Tibial nerve (tissue), 4 donors: ENCODE results near the gene TKFC. TPM values are rescaled to one million over a fixed set of nuclear protein-coding genes. Genes with fewer than 3 reads are reported as not detected.

Experiments used
- DNase-seq, 2 donors: peaks; one replicate each; pipeline ENCODE4 v3.0.0-alpha.2; 2019; ENCODE audit warnings: low spot score in 2 of 2
- H3K27ac ChIP-seq, 4 donors: fragments of 200-600 bp; sonication (generic) in 3 of 4; one replicate each; pipeline ENCODE4 v1.5.1; 2017 to 2019; ENCODE audit warnings: mild to moderate bottlenecking in 1 of 4
- H3K27me3 ChIP-seq, 2 donors: fragments of 200-600 bp; sonication (generic) in 1 of 2; one replicate each; pipeline versions ENCODE4 v1.5.1 to v1.6.0; 2017 to 2019
- H3K36me3 ChIP-seq, 3 donors: fragments of 200-600 bp; sonication (generic); one replicate each; pipeline ENCODE4 v1.5.1; 2018 to 2019
- H3K4me1 ChIP-seq, 4 donors: fragments of 200-600 bp; sonication (generic) in 3 of 4; one replicate each; pipeline ENCODE4 v1.5.1; 2017 to 2019
- H3K4me3 ChIP-seq, 4 donors: fragments of 200-600 bp; sonication (generic) in 3 of 4; one replicate each; pipeline ENCODE4 v1.5.1; 2017 to 2019; ENCODE audit warnings: mild to moderate bottlenecking in 1 of 4, moderate library complexity in 1 of 4
- H3K9me3 ChIP-seq, 4 donors: fragments of 200-600 bp; sonication (generic) in 3 of 4; one replicate each; pipeline ENCODE4 v1.5.1; 2017 to 2019
- EP300 ChIP-seq, 2 donors: sonication (generic); formaldehyde crosslinking; IDR thresholded peaks; one replicate each; pipeline ENCODE4 v1.6.1; 2017; ENCODE audit warnings: antibody characterized with exemption in 2 of 2, mild to moderate bottlenecking in 1 of 2
- POLR2A ChIP-seq, 2 donors: fragments of 450-650 bp; IDR thresholded peaks; one replicate each; pipeline ENCODE4 v1.6.1; 2017; ENCODE audit warnings: antibody characterized with exemption in 2 of 2, mild to moderate bottlenecking in 2 of 2, moderate library complexity in 2 of 2
- WGBS, 2 donors: methylation state at CpG; one replicate each; pipeline ENCODE4 v1.1.5; 2018; 5-methylcytosine and 5-hydroxymethylcytosine counted together
- total RNA-seq, 4 donors: library from RNA; depleted of rRNA; stranded (reverse); fragments of >200 nt; gene quantifications; one replicate each; pipeline ENCODE4 v1.1.0, GENCODE V29; 2016
- TF ChIP-seq, protein P1 (sequence below), 5 experiments: fragments of 200-600 bp in 3 of 5; fragments of 450-650 bp in 2 of 5; sonication (generic) in 3 of 5; IDR thresholded peaks; one replicate each; pipeline ENCODE4 v1.5.1; 2016 to 2019; ENCODE audit warnings: antibody characterized with exemption in 5 of 5, mild to moderate bottlenecking in 3 of 5, moderate library complexity in 2 of 5

Gene TKFC
- total RNA-seq, 4 donors from 2014 or later = 15.0 to 39.6 (median 24.5) TPM

DNA sequence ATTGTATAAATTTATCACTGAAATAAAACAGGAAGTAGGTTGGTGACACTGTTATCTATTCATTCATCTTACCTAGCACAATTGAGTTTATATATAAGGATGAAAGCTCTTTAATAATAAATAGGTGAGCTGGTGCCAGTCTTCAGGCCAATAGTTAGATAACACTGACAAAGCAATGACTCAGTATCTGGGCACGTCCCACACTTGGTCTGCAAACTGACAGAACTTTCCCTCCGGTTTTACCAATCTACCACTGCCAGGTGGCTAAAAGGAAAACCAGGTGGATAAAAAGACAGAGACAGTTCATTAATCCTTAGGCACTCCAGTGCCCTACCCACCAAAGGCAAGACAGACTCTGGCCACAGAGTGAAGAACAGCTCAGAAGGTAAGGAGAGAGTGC lies 17.8 kb upstream of the TKFC start:
- peaks cover 4 to 98% (median 56%) of the 10 kb centered on the region in 3 donors for H3K36me3 ChIP-seq
- no peaks in the 10 kb centered on the region for H3K27me3 ChIP-seq
- H3K9me3 ChIP-seq = no peaks in the 10 kb centered on the region
- 86 to 87% methylated on average over 2 of the region's 2 CpGs for WGBS, 2 donors
- no peak overlapping the region for H3K4me3 ChIP-seq
- no peak for DNase-seq
- no peak overlapping the region for H3K27ac ChIP-seq
- H3K4me1 ChIP-seq = no peaks in the 10 kb centered on the region
- TF ChIP-seq EP300 (IDR thresholded peaks at IDR 0.05) (no peak), POLR2A (IDR thresholded peaks at IDR 0.05) (no peak)
- TF ChIP-seq, protein P1, sequence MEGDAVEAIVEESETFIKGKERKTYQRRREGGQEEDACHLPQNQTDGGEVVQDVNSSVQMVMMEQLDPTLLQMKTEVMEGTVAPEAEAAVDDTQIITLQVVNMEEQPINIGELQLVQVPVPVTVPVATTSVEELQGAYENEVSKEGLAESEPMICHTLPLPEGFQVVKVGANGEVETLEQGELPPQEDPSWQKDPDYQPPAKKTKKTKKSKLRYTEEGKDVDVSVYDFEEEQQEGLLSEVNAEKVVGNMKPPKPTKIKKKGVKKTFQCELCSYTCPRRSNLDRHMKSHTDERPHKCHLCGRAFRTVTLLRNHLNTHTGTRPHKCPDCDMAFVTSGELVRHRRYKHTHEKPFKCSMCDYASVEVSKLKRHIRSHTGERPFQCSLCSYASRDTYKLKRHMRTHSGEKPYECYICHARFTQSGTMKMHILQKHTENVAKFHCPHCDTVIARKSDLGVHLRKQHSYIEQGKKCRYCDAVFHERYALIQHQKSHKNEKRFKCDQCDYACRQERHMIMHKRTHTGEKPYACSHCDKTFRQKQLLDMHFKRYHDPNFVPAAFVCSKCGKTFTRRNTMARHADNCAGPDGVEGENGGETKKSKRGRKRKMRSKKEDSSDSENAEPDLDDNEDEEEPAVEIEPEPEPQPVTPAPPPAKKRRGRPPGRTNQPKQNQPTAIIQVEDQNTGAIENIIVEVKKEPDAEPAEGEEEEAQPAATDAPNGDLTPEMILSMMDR (IDR thresholded peaks at IDR 0.05) = no peak

- H3K9me3 ChIP-seq = no peaks in the 10 kb centered on the region
- H3K4me3 ChIP-seq = no peak overlapping the region
- H3K27me3 ChIP-seq = no peaks in the 10 kb centered on the region
- peaks cover 3 to 92% (median 41%) of the 10 kb centered on the region in 3 donors for H3K36me3 ChIP-seq
- peaks cover 0 to 44% (median 0%) of the 10 kb centered on the region in 4 donors for H3K4me1 ChIP-seq
- DNase-seq = no peak
- TF ChIP-seq, protein P1 (IDR thresholded peaks at IDR 0.05) = no peak
- TF ChIP-seq EP300 (IDR thresholded peaks at IDR 0.05) (no peak), POLR2A (IDR thresholded peaks at IDR 0.05) (no peak)
- WGBS, 2 donors = 86% methylated on average over 2 of the region's 2 CpGs
- H3K27ac ChIP-seq = no peak overlapping the region
Observed at GRCh38 chr11:61325649-61326414, 7.2 kb upstream of the TKFC start.

DNA sequence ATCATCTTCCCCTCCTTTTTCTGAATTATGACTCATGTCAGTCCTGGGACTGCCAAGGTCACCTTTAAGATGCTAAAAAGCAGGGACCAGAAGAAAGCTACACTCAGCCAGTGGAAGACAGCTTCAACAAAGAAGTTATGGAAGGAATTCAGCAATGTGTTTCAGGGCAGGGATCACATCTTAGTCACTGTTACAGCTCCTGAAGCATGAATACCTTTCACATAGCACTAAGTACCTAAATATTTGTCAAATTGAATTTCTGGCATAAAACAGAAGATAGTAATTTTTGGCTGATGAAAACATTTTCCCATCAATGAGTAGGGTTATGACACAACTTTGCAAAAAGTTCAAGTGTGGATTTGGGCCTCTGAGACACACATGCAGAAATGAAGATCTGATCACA lies 5.4 kb upstream of the TKFC start:
- Histone ChIP-seq H3K4me3 (no peak overlapping the region), H3K36me3 (peaks cover under 1 to 73% (median 25%) of the 10 kb centered on the region in 3 donors), H3K27ac (no peak overlapping the region), H3K4me1 (peaks cover 0 to 59% (median 12%) of the 10 kb centered on the region in 4 donors), H3K9me3 (no peaks in the 10 kb centered on the region), H3K27me3 (no peaks in the 10 kb centered on the region)
- no peak for DNase-seq
- TF ChIP-seq, protein P1 (IDR thresholded peaks at IDR 0.05) = no peak
- TF ChIP-seq EP300 (IDR thresholded peaks at IDR 0.05) = no peak

GRCh38 chr11:61328351-61328750 lies 4.7 kb upstream of the TKFC start:
- 86 to 89% methylated on average over 9 of the region's 9 CpGs for WGBS, 2 donors
- H3K36me3 ChIP-seq = peaks cover 0 to 66% (median 18%) of the 10 kb centered on the region in 3 donors

GRCh38 chr11:61329871-61330270 lies 3.2 kb upstream of the TKFC start:
- Histone ChIP-seq H3K4me1 (peaks cover 0 to 72% (median 20%) of the 10 kb centered on the region in 4 donors), H3K36me3 (peaks cover 0 to 51% (median 6%) of the 10 kb centered on the region in 3 donors), H3K27me3 (no peaks in the 10 kb centered on the region), H3K9me3 (no peaks in the 10 kb centered on the region), H3K4me3 (no peak overlapping the region), H3K27ac (no peak overlapping the region)
- TF ChIP-seq EP300 (IDR thresholded peaks at IDR 0.05) (no peak), POLR2A (IDR thresholded peaks at IDR 0.05) (no peak)
- TF ChIP-seq, protein P1 (IDR thresholded peaks at IDR 0.05) = no peak
- DNase-seq = no peak
- 95 to 98% methylated on average over 4 of the region's 4 CpGs for WGBS, 2 donors

More at GRCh38 chr11:61328351-61328750, 4.7 kb upstream of the TKFC start:
- H3K4me3 ChIP-seq = no peak overlapping the region
- H3K27me3 ChIP-seq = no peaks in the 10 kb centered on the region
- no peaks in the 10 kb centered on the region for H3K9me3 ChIP-seq
- H3K27ac ChIP-seq = no peak overlapping the region
- TF ChIP-seq POLR2A (IDR thresholded peaks at IDR 0.05) (no peak), EP300 (IDR thresholded peaks at IDR 0.05) (no peak)
- TF ChIP-seq, protein P1 (IDR thresholded peaks at IDR 0.05) = no peak
- H3K4me1 ChIP-seq = peaks cover 0 to 60% (median 12%) of the 10 kb centered on the region in 4 donors
- no peak for DNase-seq
